ENCODE results near the gene CADM3.

The CADM3 gene

GRCh38 chr1:159171254-159171687 is at the start of gene CADM3:
Gene CADM3, plus strand, starts transcription at chr1:159171615. Its CDS starts 151 bp downstream, at chr1:159171766.
- H3K27ac ChIP-seq (ENCODE audit: low read depth, low read length) = no peak within 1 kb of the TSS
- peak within 1 kb of the TSS; percentile 8 to 65 (median 44) for H3K4me3 ChIP-seq (ENCODE audit: low read depth in 1 of 5, low read length in 5 of 5)
- H3K27me3 ChIP-seq (ENCODE audit: control insufficient read depth in 5 of 5, insufficient read depth in 4 of 5, low read length in 5 of 5) = peaks cover 16 to 51% (median 29%) of the 10 kb centered on the region in 5 donors
- no peak within 1 kb of the TSS for H3K9ac ChIP-seq (ENCODE audit: low read length in 5 of 5)
- H3K36me3 ChIP-seq (ENCODE audit: control insufficient read depth in 5 of 5, insufficient read depth in 5 of 5, low read length in 5 of 5) = no peaks in the 10 kb centered on the region
- peaks cover 0 to 18% (median 10%) of the 10 kb centered on the region in 5 donors for H3K4me1 ChIP-seq (ENCODE audit: control insufficient read depth in 5 of 5, insufficient read depth in 5 of 5, low read length in 5 of 5)
- H3K9me3 ChIP-seq (ENCODE audit: control insufficient read depth in 5 of 5, low read length in 5 of 5) = no peaks in the 10 kb centered on the region

- Histone ChIP-seq H3K4me3 (ENCODE audit: low read depth in 1 of 5, low read length in 5 of 5) (no peak overlapping the region), H3K27ac (ENCODE audit: low read depth, low read length) (no peak overlapping the region), H3K9ac (ENCODE audit: low read length in 5 of 5) (no peak overlapping the region), H3K27me3 (ENCODE audit: control insufficient read depth in 5 of 5, insufficient read depth in 4 of 5, low read length in 5 of 5) (no peaks in the 10 kb centered on the region), H3K36me3 (ENCODE audit: control insufficient read depth in 5 of 5, insufficient read depth in 5 of 5, low read length in 5 of 5) (no peaks in the 10 kb centered on the region), H3K9me3 (ENCODE audit: control insufficient read depth in 5 of 5, low read length in 5 of 5) (no peaks in the 10 kb centered on the region), H3K4me1 (ENCODE audit: control insufficient read depth in 5 of 5, insufficient read depth in 5 of 5, low read length in 5 of 5) (no peaks in the 10 kb centered on the region)
These were observed 49.3 kb upstream of the CADM3 start for GRCh38 chr1:159122005-159122621.

GRCh38 chr1:159123587-159123986 is 47.8 kb upstream of the CADM3 start:
- no peaks in the 10 kb centered on the region for H3K9me3 ChIP-seq (ENCODE audit: control insufficient read depth in 5 of 5, low read length in 5 of 5)
- H3K36me3 ChIP-seq (ENCODE audit: control insufficient read depth in 5 of 5, insufficient read depth in 5 of 5, low read length in 5 of 5) = no peaks in the 10 kb centered on the region
- H3K27me3 ChIP-seq (ENCODE audit: control insufficient read depth in 5 of 5, insufficient read depth in 4 of 5, low read length in 5 of 5) = no peaks in the 10 kb centered on the region
- H3K27ac ChIP-seq (ENCODE audit: low read depth, low read length) = no peak overlapping the region
- H3K9ac ChIP-seq (ENCODE audit: low read length in 5 of 5) = no peak overlapping the region
- no peak overlapping the region for H3K4me3 ChIP-seq (ENCODE audit: low read depth in 1 of 5, low read length in 5 of 5)
- H3K4me1 ChIP-seq (ENCODE audit: control insufficient read depth in 5 of 5, insufficient read depth in 5 of 5, low read length in 5 of 5) = no peaks in the 10 kb centered on the region

GRCh38 chr1:159132271-159132881 is 39.0 kb upstream of the CADM3 start:
- H3K27ac ChIP-seq (ENCODE audit: low read depth, low read length) = no peak overlapping the region
- no peaks in the 10 kb centered on the region for H3K9me3 ChIP-seq (ENCODE audit: control insufficient read depth in 5 of 5, low read length in 5 of 5)
- H3K36me3 ChIP-seq (ENCODE audit: control insufficient read depth in 5 of 5, insufficient read depth in 5 of 5, low read length in 5 of 5) = no peaks in the 10 kb centered on the region
- H3K4me3 ChIP-seq (ENCODE audit: low read depth in 1 of 5, low read length in 5 of 5) = no peak overlapping the region
- peaks cover 0 to 3% (median 3%) of the 10 kb centered on the region in 5 donors for H3K27me3 ChIP-seq (ENCODE audit: control insufficient read depth in 5 of 5, insufficient read depth in 4 of 5, low read length in 5 of 5)
- H3K4me1 ChIP-seq (ENCODE audit: control insufficient read depth in 5 of 5, insufficient read depth in 5 of 5, low read length in 5 of 5) = no peaks in the 10 kb centered on the region
- no peak overlapping the region for H3K9ac ChIP-seq (ENCODE audit: low read length in 5 of 5)

GRCh38 chr1:159140474-159140873 is 30.9 kb upstream of the CADM3 start:
- Histone ChIP-seq H3K36me3 (ENCODE audit: control insufficient read depth in 5 of 5, insufficient read depth in 5 of 5, low read length in 5 of 5) (no peaks in the 10 kb centered on the region), H3K4me1 (ENCODE audit: control insufficient read depth in 5 of 5, insufficient read depth in 5 of 5, low read length in 5 of 5) (no peaks in the 10 kb centered on the region), H3K27ac (ENCODE audit: low read depth, low read length) (no peak overlapping the region), H3K27me3 (ENCODE audit: control insufficient read depth in 5 of 5, insufficient read depth in 4 of 5, low read length in 5 of 5) (peaks cover 12 to 42% (median 18%) of the 10 kb centered on the region in 5 donors), H3K9me3 (ENCODE audit: control insufficient read depth in 5 of 5, low read length in 5 of 5) (no peaks in the 10 kb centered on the region), H3K4me3 (ENCODE audit: low read depth in 1 of 5, low read length in 5 of 5) (no peak overlapping the region), H3K9ac (ENCODE audit: low read length in 5 of 5) (no peak overlapping the region)

GRCh38 chr1:159141584-159142390 is 29.6 kb upstream of the CADM3 start:
- Histone ChIP-seq H3K27me3 (ENCODE audit: control insufficient read depth in 5 of 5, insufficient read depth in 4 of 5, low read length in 5 of 5) (peaks cover 12 to 42% (median 18%) of the 10 kb centered on the region in 5 donors), H3K36me3 (ENCODE audit: control insufficient read depth in 5 of 5, insufficient read depth in 5 of 5, low read length in 5 of 5) (no peaks in the 10 kb centered on the region), H3K27ac (ENCODE audit: low read depth, low read length) (no peak overlapping the region), H3K9ac (ENCODE audit: low read length in 5 of 5) (no peak overlapping the region), H3K4me1 (ENCODE audit: control insufficient read depth in 5 of 5, insufficient read depth in 5 of 5, low read length in 5 of 5) (no peaks in the 10 kb centered on the region), H3K9me3 (ENCODE audit: control insufficient read depth in 5 of 5, low read length in 5 of 5) (no peaks in the 10 kb centered on the region), H3K4me3 (ENCODE audit: low read depth in 1 of 5, low read length in 5 of 5) (no peak overlapping the region)

GRCh38 chr1:159142391-159142663 is 29.1 kb upstream of the CADM3 start:
- no peaks in the 10 kb centered on the region for H3K36me3 ChIP-seq (ENCODE audit: control insufficient read depth in 5 of 5, insufficient read depth in 5 of 5, low read length in 5 of 5)
- H3K4me1 ChIP-seq (ENCODE audit: control insufficient read depth in 5 of 5, insufficient read depth in 5 of 5, low read length in 5 of 5) = no peaks in the 10 kb centered on the region
- no peak overlapping the region for H3K4me3 ChIP-seq (ENCODE audit: low read depth in 1 of 5, low read length in 5 of 5)
- no peak overlapping the region for H3K27ac ChIP-seq (ENCODE audit: low read depth, low read length)
- H3K9me3 ChIP-seq (ENCODE audit: control insufficient read depth in 5 of 5, low read length in 5 of 5) = no peaks in the 10 kb centered on the region
- H3K9ac ChIP-seq (ENCODE audit: low read length in 5 of 5) = no peak overlapping the region
- peaks cover 9 to 42% (median 18%) of the 10 kb centered on the region in 5 donors for H3K27me3 ChIP-seq (ENCODE audit: control insufficient read depth in 5 of 5, insufficient read depth in 4 of 5, low read length in 5 of 5)

GRCh38 chr1:159142726-159143510 is 28.5 kb upstream of the CADM3 start:
- Histone ChIP-seq H3K9me3 (ENCODE audit: control insufficient read depth in 5 of 5, low read length in 5 of 5) (no peaks in the 10 kb centered on the region), H3K27me3 (ENCODE audit: control insufficient read depth in 5 of 5, insufficient read depth in 4 of 5, low read length in 5 of 5) (peaks cover 9 to 42% (median 18%) of the 10 kb centered on the region in 5 donors), H3K4me1 (ENCODE audit: control insufficient read depth in 5 of 5, insufficient read depth in 5 of 5, low read length in 5 of 5) (no peaks in the 10 kb centered on the region), H3K9ac (ENCODE audit: low read length in 5 of 5) (no peak overlapping the region), H3K27ac (ENCODE audit: low read depth, low read length) (no peak overlapping the region), H3K36me3 (ENCODE audit: control insufficient read depth in 5 of 5, insufficient read depth in 5 of 5, low read length in 5 of 5) (no peaks in the 10 kb centered on the region), H3K4me3 (ENCODE audit: low read depth in 1 of 5, low read length in 5 of 5) (no peak overlapping the region)

- no peak overlapping the region for H3K9ac ChIP-seq (ENCODE audit: low read length in 5 of 5)
- no peaks in the 10 kb centered on the region for H3K9me3 ChIP-seq (ENCODE audit: control insufficient read depth in 5 of 5, low read length in 5 of 5)
- no peak overlapping the region for H3K4me3 ChIP-seq (ENCODE audit: low read depth in 1 of 5, low read length in 5 of 5)
- H3K4me1 ChIP-seq (ENCODE audit: control insufficient read depth in 5 of 5, insufficient read depth in 5 of 5, low read length in 5 of 5) = no peaks in the 10 kb centered on the region
- H3K36me3 ChIP-seq (ENCODE audit: control insufficient read depth in 5 of 5, insufficient read depth in 5 of 5, low read length in 5 of 5) = no peaks in the 10 kb centered on the region
- H3K27me3 ChIP-seq (ENCODE audit: control insufficient read depth in 5 of 5, insufficient read depth in 4 of 5, low read length in 5 of 5) = peaks cover 8 to 32% (median 16%) of the 10 kb centered on the region in 5 donors
- no peak overlapping the region for H3K27ac ChIP-seq (ENCODE audit: low read depth, low read length)
These were observed 26.8 kb upstream of the CADM3 start for GRCh38 chr1:159144571-159144970.
